ENCODE results near the gene TCN1. TPM values are rescaled to one million over a fixed set of nuclear protein-coding genes. Genes with fewer than 3 reads are reported as not detected.

The TCN1 gene
- total RNA-seq, 2 experiments from 2014 or later: not detected

DNA sequence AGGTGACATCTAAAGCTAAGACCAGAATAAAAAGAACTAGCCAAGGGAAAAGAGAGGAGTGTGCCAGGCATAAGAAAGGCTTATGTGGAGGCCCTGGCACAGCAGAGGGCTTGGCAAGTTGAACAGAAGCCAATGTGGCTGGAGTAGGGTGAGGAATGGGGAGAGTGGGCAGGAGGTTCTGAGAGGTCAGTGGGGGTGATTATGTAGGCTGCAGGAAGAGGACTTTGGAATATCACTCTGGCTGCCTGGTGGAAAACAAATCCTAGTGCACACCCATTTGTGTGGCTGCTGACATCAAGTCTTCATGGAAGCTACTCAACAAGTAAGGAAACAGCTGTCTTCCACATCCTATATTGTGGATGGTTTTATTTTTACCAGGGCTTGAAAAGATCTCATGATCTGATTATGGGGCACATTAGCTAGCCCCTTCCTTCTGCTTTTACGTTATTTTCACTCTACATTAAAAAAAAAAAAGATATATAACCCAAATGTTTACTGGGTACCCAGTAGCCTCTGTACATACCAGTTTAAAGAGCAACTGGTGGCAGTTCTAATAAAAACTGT lies 59.2 kb downstream of the TCN1 start:
- no peak overlapping the region for H3K4me3 ChIP-seq (ENCODE audit: low read length)
- intact Hi-C loops (cut with DNase I, micrococcal nuclease): loop anchor here in 1 of 2 experiments (5.0 to 10.0 kb wide), 2 partner anchors 190 to 662 kb away; partner anchors contain the start of genes FAM111A and OSBP
- ATAC-seq (ENCODE audit: poor library complexity): no peak
- H3K9me3 ChIP-seq (ENCODE audit: control insufficient read depth in 1 of 2, insufficient read depth in 1 of 2, low read length in 2 of 2): no peaks in the 10 kb centered on the region
- peaks cover 31% of the 10 kb centered on the region for H3K36me3 ChIP-seq (ENCODE audit: insufficient read depth, low read length)
- no peaks in the 10 kb centered on the region for H3K27me3 ChIP-seq (ENCODE audit: control insufficient read depth in 1 of 2, insufficient read depth in 2 of 2, low read length in 2 of 2)
- peaks cover 26% of the 10 kb centered on the region for H3K4me1 Mint-ChIP-seq (ENCODE audit: low read depth)
- H3K9me3 Mint-ChIP-seq: peaks cover 3% of the 10 kb centered on the region
- no peak overlapping the region for H3K27ac Mint-ChIP-seq
- H3K27me3 Mint-ChIP-seq: no peaks in the 10 kb centered on the region
- H3K4me3 Mint-ChIP-seq: no peak overlapping the region
- peaks cover 19% of the 10 kb centered on the region for H3K4me1 ChIP-seq (ENCODE audit: insufficient read depth, low read length)
- peaks cover 60% of the 10 kb centered on the region for H3K36me3 Mint-ChIP-seq (ENCODE audit: low read depth)
- POLR2A ChIA-PET: interaction anchor here (0.9 kb wide), 1 partner anchor 192 kb away, joined by 3 read pairs; the partner anchor contains the start of gene OSBP
- no peak for DNase-seq
- TF ChIP-seq, protein P1, sequence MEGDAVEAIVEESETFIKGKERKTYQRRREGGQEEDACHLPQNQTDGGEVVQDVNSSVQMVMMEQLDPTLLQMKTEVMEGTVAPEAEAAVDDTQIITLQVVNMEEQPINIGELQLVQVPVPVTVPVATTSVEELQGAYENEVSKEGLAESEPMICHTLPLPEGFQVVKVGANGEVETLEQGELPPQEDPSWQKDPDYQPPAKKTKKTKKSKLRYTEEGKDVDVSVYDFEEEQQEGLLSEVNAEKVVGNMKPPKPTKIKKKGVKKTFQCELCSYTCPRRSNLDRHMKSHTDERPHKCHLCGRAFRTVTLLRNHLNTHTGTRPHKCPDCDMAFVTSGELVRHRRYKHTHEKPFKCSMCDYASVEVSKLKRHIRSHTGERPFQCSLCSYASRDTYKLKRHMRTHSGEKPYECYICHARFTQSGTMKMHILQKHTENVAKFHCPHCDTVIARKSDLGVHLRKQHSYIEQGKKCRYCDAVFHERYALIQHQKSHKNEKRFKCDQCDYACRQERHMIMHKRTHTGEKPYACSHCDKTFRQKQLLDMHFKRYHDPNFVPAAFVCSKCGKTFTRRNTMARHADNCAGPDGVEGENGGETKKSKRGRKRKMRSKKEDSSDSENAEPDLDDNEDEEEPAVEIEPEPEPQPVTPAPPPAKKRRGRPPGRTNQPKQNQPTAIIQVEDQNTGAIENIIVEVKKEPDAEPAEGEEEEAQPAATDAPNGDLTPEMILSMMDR (IDR thresholded peaks at IDR 0.05): no peak
- no peak overlapping the region for H3K27ac ChIP-seq (ENCODE audit: low read depth in 1 of 2, low read length in 2 of 2)
- CTCF ChIA-PET: no interaction called here

- TF ChIP-seq, protein P1 (IDR thresholded peaks at IDR 0.05): no peak
- H3K4me1 ChIP-seq (ENCODE audit: insufficient read depth, low read length): no peaks in the 10 kb centered on the region
- no peak overlapping the region for H3K4me3 ChIP-seq (ENCODE audit: low read length)
- H3K27me3 ChIP-seq (ENCODE audit: control insufficient read depth in 1 of 2, insufficient read depth in 2 of 2, low read length in 2 of 2): no peaks in the 10 kb centered on the region
- H3K9me3 ChIP-seq (ENCODE audit: control insufficient read depth in 1 of 2, insufficient read depth in 1 of 2, low read length in 2 of 2): no peaks in the 10 kb centered on the region
- ATAC-seq (ENCODE audit: poor library complexity) (no peak), DNase-seq (no peak)
- H3K27ac Mint-ChIP-seq: no peak overlapping the region
- H3K4me3 Mint-ChIP-seq: no peak overlapping the region
- H3K9me3 Mint-ChIP-seq: no peaks in the 10 kb centered on the region
- peaks cover 31% of the 10 kb centered on the region for H3K36me3 ChIP-seq (ENCODE audit: insufficient read depth, low read length)
- intact Hi-C loops (cut with DNase I, micrococcal nuclease): loop anchor here in 1 of 2 experiments (5.0 to 10.0 kb wide), 2 partner anchors 132 to 659 kb away; partner anchors contain the start of gene FAM111A
- no peaks in the 10 kb centered on the region for H3K27me3 Mint-ChIP-seq
- CTCF ChIA-PET: interaction anchor here (7.3 kb wide), 1 partner anchor 49 kb away, joined by 50 read pairs; the partner anchor contains the start of gene STX3
- H3K4me1 Mint-ChIP-seq (ENCODE audit: low read depth): peaks cover 5% of the 10 kb centered on the region
- H3K27ac ChIP-seq (ENCODE audit: low read depth in 1 of 2, low read length in 2 of 2): no peak overlapping the region
- H3K36me3 Mint-ChIP-seq (ENCODE audit: low read depth): peaks cover 47% of the 10 kb centered on the region
- POLR2A ChIA-PET: no interaction called here
Measured at GRCh38 chr11:59804061-59804460, 62.2 kb downstream of the TCN1 start.

Other genes with a start within 250 kb of the TCN1 start
- 10 to 100 TPM; 51.8 to 55.2 TPM for gene PATL1, start 197.4 kb downstream of the TCN1 start, total RNA-seq
- not detected for gene OR10V1, start 152.6 kb downstream of the TCN1 start, total RNA-seq
- 1 to 10 TPM; 4.6 to 6.4 TPM for gene STX3, start 111.1 kb downstream of the TCN1 start, total RNA-seq
- 10 to 100 TPM; 22.8 to 24.6 TPM for gene MRPL16, start 55.7 kb downstream of the TCN1 start, total RNA-seq
- not detected for gene CBLIF, start 21.0 kb downstream of the TCN1 start, total RNA-seq
- gene OOSP3, start 12.3 kb upstream of the TCN1 start, total RNA-seq: not detected
- not detected for gene OOSP1, start 71.9 kb upstream of the TCN1 start, total RNA-seq
- gene OOSP4A, start 97.5 kb upstream of the TCN1 start, total RNA-seq: not detected
- not detected for gene OOSP4B, start 150.7 kb upstream of the TCN1 start, total RNA-seq
- gene OOSP2, start 173.9 kb upstream of the TCN1 start, total RNA-seq: not detected
- gene MS4A3, start 190.2 kb upstream of the TCN1 start, total RNA-seq: not detected
- not detected for gene MS4A2, start 222.2 kb upstream of the TCN1 start, total RNA-seq